ENCODE data around the gene MGAT2.
"Not testable (repeated sequence)": the region's sequence is repeated elsewhere in the genome, so short reads cannot be mapped to it uniquely, and the experiment has no call there.

Gene MGAT2

DNA sequence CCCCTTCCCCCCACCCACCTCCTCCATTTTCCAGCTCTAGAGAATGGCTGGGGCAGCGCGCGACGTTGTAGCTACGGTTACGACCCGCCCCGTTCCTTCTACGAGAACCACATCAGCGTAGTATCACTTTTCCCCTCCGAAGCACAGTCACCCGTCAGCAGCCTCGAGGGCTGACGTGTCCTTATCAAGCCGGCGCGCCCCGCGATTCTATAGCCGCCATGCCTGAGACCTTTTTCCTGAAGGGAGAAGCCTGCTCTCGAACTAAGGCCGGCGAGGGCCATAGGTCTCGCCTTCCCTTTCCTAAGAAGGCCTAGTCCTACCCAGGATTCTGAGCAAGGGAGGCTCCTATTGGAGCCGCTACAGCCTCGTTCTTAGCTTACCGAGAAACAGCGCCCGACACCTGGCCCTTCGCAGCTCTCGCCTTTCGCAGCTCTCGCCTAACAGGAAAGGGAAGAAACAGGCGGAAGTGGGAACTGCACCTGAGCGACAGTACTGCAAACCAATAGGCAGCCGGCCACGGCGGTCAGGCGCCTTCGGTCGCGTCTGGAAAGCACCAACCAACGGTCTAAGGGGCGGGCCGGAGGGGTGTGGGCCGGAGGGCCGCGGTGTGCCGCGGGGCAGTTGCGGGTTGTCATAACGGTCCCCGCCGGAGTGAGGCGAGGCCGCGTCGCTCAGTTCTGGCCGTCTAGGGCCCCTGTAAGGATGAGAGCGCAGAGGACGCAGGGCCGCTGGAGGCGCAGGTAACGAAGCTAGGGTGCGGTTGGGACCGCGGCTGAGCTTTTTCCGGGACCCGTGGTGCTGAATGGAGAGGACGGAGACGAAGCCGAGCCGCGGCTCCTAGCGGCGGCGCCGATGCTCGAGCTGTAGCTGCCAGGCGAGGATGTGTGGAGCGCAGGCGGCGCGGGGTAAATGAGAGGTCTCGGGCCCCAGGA lies at the start of gene MGAT2, which contains the start of gene RPL36AL:
TSS of gene MGAT2 (plus strand) at position 618 of the 932 bp plus-strand sequence. CDS start 470 bp downstream, outside the sequence.
TSS of gene RPL36AL (minus strand) at position 445 of the 932 bp plus-strand sequence. CDS start 1,522 bp downstream, outside the sequence.
- peak; percentile 90 for DNase-seq (ENCODE audit: low read depth)

DNA sequence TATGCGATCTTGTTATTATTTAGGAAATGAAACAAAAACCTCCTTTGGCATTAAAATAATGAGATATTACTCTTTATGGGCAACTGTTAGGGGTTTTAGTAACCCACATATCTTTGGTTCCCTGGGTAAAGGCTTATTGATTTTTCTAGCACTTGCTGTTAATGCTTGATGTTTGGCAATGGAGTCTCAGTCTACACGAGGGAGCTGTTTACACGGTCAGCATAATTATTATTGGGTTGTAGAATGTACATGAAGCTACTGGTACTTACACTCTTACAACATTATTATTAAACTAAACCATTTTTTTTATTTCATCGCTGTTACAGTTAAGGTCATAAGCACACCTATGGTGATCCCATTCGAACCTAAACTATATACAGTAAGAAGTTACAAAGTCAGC lies 46.6 kb upstream of the MGAT2 start:
- DNase-seq (ENCODE audit: low read depth) = no peak

DNA sequence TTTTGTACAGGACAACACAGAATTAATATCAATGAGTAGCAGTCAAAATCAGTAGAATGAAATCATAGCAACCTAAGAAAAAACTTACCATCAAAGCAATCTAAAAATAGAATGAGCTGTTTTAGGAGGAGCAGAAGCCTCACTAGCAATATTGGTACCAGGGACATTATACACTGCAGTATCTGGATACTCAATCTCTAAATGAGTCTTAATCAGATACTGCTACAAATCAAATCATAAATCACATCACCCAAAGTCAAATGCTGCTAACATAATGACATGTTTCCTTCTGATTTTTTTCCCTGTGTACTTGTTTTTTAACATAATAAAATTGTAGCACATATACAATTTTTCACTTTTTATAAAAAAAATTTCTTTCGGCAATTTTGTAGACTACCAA lies 42.5 kb upstream of the MGAT2 start:
- no peak for DNase-seq (ENCODE audit: low read depth)

DNA sequence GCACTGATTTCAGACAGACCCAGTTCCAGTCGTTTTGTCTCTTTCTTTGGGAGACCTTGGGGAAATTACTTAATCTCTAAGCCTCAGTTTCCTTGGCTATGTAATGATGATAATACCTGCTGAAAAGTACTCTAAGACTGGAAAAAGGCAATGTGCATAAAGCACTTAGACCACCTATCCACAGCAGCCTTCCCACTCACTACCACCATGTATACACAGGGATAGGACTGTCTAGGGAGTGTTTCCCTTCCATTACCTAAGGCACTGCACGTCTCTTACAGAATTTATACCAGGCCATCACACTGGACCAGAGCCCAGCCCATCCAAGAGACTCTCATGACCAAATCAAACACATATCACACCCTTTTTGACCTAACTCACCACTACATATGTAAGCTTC lies 40.8 kb upstream of the MGAT2 start:
- no peak for DNase-seq (ENCODE audit: low read depth)

DNA sequence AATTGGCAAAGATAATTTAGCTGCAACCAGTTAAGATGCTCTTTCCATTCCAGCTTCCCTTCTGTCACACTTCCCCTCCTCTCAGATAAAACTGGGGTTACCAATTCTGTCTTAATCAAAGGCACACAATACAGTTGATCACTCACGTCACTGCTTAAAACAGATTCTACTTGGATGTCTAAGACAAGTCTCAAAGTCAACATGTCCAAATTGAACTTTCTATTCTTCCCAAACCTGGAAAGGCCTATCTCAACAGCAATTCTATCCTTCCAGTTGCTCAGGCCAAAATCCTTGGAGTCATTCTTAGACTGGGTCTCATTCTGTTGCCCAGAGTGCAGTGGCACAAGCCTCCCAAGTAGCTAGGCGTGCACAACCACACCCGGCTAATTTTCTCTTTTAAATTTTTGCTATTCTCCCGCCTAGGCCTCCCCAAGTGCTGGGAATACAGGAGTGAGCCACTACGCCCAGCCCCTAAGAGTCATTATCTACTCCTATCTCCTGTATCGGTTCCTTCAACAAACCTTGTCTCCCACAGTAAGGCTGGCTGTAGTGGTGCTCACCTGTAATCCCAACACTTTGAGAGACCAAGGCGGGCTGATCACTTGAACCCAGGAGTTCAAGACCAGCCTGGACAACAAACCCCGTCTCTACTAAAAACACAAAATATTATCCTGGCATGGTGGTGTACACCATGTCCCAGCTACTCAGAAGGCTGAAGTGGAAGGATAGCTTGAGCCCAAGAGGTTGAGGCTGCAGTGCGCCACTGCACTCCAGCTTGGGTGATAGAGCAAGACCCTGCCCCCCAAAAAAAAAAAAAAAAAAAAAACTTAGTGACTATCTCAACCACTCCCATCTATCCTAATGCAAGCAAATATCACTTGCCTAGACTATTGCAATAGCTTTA lies 39.1 kb upstream of the MGAT2 start:
- DNase-seq (ENCODE audit: low read depth) = no peak

DNA sequence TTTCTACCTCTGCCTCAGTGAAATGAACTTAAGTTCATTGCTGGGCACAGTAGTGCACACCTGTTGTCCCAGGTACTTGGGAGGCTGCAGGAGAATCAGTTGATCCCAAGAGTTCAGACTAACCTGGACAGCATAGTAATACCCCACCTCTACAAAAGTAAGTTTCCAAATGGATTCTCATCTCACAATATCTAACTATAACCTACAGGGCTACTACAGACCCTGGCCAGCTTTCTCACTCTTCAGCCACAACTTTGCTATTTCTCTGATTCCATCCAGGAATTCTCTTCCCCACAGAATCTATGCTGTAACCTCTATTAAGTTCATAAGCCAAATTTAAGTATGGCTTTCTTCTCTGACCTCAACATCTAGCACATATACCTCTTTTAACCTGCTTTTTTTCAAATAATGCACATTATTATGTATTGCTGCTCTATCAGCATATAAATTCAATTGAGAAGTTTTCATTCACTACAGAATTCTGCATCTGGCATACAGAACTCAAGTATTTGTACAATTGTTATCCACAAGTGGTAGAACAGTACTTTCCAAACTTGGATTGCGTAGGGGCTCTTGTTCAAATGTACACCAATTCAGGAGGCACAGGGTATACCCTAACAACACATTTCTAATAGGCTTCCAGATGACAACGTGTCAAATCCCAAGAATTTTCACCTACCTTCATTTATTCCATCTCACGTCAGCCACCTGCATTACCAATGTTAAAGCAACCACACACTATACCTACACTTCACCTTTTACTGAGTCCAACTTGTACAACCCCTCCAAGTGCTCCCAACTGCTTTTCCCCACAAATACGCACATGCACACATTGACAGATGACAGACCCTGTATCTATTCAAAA lies 38.3 kb upstream of the MGAT2 start:
- no peak for DNase-seq (ENCODE audit: low read depth)

DNA sequence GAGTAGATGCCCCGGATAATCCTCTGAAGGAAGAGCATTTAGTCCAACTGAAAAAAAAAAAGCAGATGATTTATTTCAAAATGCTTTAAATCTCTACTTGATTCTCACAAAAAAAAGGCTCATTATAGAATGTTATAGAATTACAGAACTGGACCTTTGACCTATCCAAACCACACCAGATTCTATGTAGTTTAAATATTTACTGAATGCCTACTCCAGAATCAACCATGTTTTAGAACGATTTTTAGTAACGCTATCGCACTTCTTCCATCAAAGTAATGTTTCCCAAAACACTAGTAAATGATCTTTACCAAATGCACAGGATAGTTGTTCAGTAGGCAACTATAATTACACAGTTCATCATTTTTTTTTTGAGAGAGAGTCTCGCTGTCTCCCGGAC lies 37.0 kb upstream of the MGAT2 start:
- DNase-seq (ENCODE audit: low read depth) = no peak

DNA sequence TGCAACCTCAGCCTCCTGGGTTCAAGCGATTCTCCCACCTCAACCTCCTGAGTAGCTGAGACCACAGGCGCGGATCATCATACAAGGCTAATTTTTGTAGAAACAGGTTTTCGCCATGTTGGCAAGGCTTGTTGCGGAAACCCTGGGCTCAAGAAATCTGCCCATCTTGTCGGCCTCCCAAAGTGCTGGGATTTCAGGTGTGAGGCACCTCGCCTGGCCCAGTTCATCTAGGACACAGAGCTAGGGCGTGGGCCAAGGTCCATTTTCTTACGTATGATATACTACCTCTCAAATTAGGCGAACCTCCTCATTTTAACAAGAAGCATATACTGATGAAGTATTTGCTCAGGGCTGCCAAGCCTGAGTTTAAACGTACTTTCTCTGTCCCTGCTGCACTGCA lies 36.5 kb upstream of the MGAT2 start:
- DNase-seq (ENCODE audit: low read depth) = no peak

DNA sequence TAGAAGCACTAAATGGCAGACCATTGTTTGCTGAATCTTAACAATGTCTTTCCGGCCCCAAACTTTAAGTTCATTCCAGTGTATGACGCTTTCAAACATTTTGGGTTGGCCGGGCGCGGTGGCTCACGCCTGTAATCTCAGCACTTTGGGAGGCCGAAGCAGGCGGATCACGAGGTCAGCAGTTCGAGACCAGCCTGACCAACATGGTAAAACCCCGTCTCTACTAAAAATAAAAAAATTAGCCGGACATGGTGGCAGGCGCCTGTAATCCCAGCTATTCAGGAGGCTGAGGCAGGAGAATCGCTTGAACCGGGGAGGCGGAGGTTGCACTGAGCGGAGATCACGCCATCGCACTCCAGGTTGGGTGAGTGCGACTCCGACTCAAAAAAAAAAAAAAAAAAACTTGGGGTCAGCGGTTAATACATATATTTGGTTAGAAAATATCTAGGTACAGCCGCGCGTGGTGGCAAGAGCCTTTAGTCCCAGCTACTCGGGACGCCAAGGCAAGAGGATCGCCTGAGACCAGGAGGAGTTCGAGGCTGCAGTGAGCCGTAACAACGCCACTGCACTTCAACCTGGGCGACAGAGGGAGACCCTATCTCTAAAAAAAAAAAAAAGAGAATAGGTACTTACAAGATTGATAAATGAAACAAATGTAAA lies 35.5 kb upstream of the MGAT2 start:
- DNase-seq (ENCODE audit: low read depth) = not testable (repeated sequence)

DNA sequence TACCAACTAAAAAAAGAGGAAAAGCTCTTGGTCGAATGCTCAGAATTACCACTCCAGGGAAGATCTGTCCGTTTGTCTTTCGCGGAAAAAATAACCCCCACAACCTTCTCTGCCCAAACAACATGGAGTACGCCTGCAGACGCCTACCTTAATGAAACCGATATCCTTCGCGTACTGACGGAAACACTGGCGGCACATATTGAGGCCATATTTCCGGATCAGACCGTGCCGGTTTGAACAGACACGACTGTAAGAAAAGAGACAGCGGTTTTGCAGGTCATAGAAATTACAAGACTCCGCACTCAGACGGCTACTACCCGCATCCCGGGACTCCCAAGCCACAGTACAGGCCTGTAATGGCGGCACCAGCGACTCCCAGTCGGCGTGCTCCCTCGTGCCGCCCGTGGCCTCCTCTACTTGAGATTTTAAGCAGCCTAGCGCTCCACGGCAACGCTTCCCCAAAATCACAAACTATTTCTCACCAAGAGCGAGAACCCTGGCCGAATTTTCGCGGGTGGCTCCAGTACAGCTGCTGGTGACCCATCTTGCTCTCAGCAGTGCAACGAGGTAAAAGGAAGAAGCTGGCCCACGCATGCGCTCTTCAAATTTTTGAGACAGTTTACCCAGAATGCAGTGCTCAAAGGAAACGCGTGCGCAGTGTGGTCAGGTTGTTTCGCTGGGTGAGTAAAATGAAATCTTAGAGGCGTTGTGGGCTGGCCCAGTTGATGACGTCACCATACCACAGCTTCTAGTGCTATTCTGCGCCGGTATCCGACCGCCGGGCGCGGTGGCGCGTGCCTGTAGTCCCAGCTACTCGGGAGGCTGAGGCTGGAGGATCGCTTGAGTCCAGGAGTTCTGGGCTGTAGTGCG lies 34.6 kb upstream of the MGAT2 start, which contains the start of gene RPS29:
TSS of gene RPS29 (minus strand) at position 578 of the 870 bp plus-strand sequence. CDS start at position 544, 34 bp downstream.
- DNase-seq (ENCODE audit: low read depth) = peak; percentile 99

DNA sequence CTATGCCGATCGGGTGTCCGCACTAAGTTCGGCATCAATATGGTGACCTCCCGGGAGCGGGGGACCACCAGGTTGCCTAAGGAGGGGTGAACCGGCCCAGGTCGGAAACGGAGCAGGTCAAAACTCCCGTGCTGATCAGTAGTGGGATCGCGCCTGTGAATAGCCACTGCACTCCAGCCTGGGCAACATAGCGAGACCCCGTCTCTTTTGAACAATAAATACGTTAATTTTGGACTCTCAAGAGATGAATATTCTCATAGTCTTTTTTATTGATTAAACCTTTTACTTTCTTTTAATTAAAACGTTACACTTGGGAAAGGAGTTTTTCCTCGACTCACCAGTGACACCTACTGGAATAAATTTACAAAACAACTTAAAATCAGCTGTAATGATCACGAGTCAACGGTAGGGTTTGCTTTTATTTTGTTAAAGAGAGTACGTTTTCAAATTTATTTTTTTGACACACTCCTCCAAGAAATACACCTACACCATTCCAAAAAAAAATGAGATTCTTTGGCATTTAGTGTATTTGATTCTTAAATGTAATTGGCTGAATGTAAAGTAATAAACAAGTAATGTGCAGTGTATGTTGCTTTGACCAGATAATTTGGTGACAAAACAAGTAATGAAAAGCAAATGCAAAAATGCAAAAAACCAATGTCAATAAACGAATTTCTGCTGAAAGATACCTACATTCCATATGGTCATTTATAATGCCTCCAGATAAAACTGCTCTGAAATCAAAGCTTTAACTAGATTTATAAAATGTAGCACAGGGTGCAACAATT lies 33.7 kb upstream of the MGAT2 start:
- peak; percentile 81 for DNase-seq (ENCODE audit: low read depth)

DNA sequence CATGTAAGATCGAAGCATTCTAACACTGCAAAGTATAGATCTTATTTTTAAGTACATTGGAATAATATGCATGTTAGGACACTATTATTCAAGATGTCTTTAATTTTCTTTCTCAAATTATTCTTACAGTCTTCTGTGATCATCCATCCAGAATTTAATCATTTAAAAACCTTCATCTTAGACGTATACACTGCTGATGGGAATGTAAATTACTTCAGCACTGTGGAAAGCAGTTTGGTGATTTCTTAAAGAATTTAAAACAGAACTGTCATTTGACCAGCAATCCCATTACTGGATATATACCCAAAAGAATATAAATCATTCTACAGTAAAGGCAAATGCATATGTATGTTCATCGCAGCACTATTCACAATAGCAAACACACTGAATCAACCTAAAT lies 31.2 kb upstream of the MGAT2 start:
- DNase-seq (ENCODE audit: low read depth) = no peak

DNA sequence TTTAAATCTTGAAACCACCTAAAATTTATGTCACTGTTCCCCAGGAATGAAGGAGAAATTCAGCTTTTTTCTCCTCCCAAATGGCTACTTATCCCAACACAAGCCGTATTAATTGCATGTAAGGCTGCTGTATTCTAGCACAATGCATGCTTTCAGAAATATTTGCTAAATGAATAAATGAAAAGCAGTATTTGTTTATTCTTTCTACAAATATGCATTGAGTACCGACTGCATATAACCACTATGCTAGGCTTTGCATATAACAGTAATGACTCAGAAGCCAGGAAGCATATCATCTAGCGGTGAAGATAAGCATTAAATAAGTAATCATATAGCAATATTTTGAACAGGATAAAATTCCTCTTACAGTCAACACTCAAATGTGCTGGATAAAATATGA lies 27.6 kb upstream of the MGAT2 start:
- peak; percentile 58 for DNase-seq (ENCODE audit: low read depth)

DNA sequence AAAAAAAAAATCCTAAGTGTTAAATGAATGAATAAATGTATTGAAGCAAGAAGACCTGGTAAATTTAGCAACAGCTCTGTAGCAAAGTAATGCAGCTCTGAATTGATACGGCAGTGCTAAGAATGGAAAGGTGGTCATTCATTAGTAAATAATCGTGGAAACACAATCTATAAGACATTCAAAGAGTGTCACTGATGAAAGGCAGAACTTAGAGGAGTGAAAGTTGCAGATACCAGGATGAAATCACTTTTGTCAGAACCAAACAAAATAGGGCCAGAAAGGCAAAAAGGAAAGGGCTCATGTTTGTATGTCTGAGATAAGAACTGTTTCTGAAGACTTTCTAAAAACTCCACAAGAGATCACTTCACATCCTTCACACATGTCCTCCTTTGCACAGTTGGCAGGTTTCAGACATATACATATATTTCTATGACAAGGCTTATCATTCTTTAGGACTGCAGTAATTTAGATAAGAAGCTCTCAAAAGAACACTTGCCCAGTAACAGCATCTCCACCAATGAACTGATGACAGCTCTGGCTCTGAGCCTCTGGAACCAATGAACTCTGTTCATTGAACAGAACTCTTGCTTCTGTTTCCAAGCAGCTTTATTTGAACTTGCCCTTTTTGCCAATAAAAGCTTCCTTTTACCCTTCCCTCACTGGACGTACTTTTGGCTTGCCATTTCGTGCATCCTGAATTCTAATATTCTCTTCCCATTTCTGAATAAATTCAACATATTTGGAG lies 26.1 kb upstream of the MGAT2 start:
- DNase-seq (ENCODE audit: low read depth) = no peak

DNA sequence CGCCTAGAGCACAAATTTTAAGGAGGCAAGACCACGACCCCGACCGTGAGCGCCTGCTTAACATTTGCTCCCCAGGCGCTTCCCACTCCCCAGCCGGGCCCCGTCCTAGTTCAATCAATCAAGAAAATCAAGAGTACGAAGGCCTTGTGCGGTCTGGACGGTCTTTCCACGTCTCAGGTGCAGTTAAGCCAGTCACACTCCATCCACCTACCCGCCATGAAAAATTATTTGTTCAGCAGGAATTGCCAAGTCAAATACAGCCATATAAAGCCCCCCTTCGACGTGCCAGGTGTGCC lies 22.5 kb upstream of the MGAT2 start:
- no peak for DNase-seq (ENCODE audit: low read depth)

DNA sequence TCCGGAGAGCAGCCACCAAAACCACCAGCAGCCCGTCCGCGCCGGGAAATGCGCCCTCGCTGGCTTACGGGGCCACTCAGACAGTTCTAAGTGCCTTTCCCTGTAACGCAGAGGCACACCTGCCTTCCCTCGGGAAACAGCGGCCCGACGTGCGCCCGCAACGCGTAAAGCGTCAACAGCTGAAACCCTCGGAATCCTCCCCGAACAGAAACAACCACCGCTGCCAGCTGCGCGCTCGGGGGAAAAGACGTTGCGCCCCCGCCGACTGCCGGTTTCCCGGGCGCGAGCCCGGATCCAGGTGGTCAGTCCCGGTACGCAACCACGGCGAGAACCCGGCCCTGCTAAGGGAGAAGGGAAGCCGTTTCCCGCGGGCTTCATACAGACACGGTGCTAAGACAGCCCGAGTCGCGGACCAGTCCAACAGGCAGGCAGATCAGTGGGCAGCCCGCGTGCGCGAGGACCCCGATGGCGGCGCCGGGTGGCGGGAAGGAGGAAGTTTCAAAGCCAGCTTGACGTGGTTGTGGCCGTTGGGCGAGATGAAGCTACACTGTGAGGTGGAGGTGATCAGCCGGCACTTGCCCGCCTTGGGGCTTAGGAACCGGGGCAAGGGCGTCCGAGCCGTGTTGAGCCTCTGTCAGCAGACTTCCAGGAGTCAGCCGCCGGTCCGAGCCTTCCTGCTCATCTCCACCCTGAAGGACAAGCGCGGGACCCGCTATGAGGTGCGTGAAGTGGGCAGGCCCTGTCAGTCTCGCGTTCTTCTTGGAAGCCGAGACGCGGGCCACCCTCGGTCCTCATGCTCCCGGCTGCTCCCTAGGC lies 21.9 kb upstream of the MGAT2 start, which contains the start of gene LRR1:
TSS of gene LRR1 (plus strand) at position 456 of the 816 bp plus-strand sequence. CDS start at position 537, 81 bp downstream.
- DNase-seq (ENCODE audit: low read depth) = peak; percentile 70

DNA sequence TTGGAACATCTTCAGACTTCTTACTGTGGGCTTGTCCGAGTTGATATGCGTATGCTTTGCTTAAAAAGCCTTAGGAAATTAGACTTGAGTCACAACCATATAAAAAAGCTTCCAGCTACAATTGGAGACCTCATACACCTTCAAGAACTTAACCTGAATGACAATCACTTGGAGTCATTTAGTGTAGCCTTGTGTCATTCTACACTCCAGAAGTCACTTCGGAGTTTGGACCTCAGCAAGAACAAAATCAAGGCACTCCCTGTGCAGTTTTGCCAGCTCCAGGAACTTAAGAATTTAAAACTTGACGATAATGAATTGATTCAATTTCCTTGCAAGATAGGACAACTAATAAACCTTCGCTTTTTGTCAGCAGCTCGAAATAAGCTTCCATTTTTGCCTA lies 13.0 kb upstream of the MGAT2 start:
- no peak for DNase-seq (ENCODE audit: low read depth)

DNA sequence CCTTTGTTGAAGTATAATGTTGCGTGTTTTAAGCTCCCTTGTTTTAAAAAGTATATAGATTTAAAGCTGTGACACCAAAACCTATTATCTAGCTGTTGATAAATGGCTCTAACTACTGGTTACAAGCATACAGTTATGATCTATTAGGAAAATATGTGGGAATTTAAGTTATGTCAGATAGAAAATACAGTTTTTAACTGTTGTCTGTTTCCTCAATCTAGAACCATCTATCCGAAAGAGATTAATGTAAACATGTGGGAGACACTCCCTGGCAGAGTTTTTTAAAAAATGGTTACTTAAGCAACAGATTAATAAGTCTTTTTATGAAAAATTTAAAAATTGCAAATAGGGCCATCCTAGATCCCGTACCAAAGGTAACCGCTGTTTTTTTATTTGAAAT lies 8.3 kb upstream of the MGAT2 start:
- DNase-seq (ENCODE audit: low read depth) = no peak

Data from HS-5 (cell line).